HepG2 (cell line): ENCODE measurements around the gene TICAM2. TPM values are rescaled to one million over a fixed set of nuclear protein-coding genes. Genes with fewer than 3 reads are reported as not detected.

Experiments
- ATAC-seq: fragments of 200-7000 bp; cut with Tn5 transposase; 3 replicates; pipeline ENCODE4 v1.9.1; 2020; ENCODE audit warnings: mild to moderate bottlenecking, moderate library complexity
- BruUV-seq: library from RNA; stranded (reverse); fragments of 400-500 nt; replicated peaks from 2 replicates; lab custom pipeline; 2021; lab: Mats Ljungman, UMichigan
- CTCF ChIA-PET: fragments of 300-600 bp; formaldehyde crosslinking; extraction: SDS; loops from one replicate; lab custom pipeline; 2021; ENCODE audit warnings: low total read pairs, inconsistent platforms, low intra/inter-chr PET ratio; lab: Yijun Ruan, JAX
- POLR2A ChIA-PET: fragments of 350-600 bp; sonication (Branson Sonifier 250); formaldehyde crosslinking; loops from one replicate; lab custom pipeline; 2020; ENCODE audit warnings: antibody characterized with exemption, inconsistent platforms; lab: Yijun Ruan, JAX
- DNase-seq: peaks from one replicate; pipeline ENCODE4 v3.0.0-alpha.2; 2015; ENCODE audit warnings: low spot score
- FAIRE-seq: peaks from 3 replicates; lab custom pipeline; 2011; peaks lifted over from hg19 to GRCh38; lab: Jason Lieb, UNC
- H2AFZ ChIP-seq: one replicate; pipeline ENCODE4 v1.6.1; 2011; ENCODE audit warnings: low read length, inconsistent platforms
- H3K27ac ChIP-seq: fragments of 300-600 bp; 3 replicates; pipeline ENCODE4 v1.8.0; 2011; ENCODE audit warnings: mixed run types, mild to moderate bottlenecking, mixed read lengths, low read length, inconsistent platforms; ENCODE audit not compliant: insufficient read depth; ENCODE audit errors: extremely low read length
- H3K27me3 ChIP-seq, 2 experiments: fragments of 200-600 bp in 1 of 2; 2 replicates in 1 of 2; 3 replicates in 1 of 2; pipeline versions ENCODE4 v1.6.0 to v1.8.0; 2011; ENCODE audit warnings: low read length in 2 of 2, mild to moderate bottlenecking in 2 of 2, moderate library complexity in 2 of 2, inconsistent platforms in 1 of 2; ENCODE audit not compliant: insufficient read depth in 2 of 2, control insufficient read depth in 1 of 2
- H3K36me3 ChIP-seq, 2 experiments: fragments of 200-600 bp in 1 of 2; replicated peaks in 1 of 2; 2 replicates in 1 of 2; 3 replicates in 1 of 2; pipeline versions ENCODE4 v1.5.1 to v1.8.0; 2011; ENCODE audit warnings: low read length in 2 of 2, inconsistent platforms in 1 of 2; ENCODE audit not compliant: insufficient read depth in 2 of 2, control insufficient read depth in 1 of 2
- H3K4me1 ChIP-seq: 2 replicates; pipeline ENCODE4 v1.5.1; 2012; ENCODE audit warnings: low read length, inconsistent platforms; ENCODE audit not compliant: insufficient read depth
- H3K4me2 ChIP-seq: 2 replicates; pipeline ENCODE4 v1.6.0; 2011; ENCODE audit warnings: low read depth, low read length, inconsistent platforms
- H3K4me3 ChIP-seq, 3 experiments: fragments of 200-600 bp in 1 of 3; sonication (generic), shearing (Covaris generic) in 1 of 3; replicated peaks in 1 of 3; 2 replicates each; pipeline ENCODE4 v1.5.1; 2011 to 2016; ENCODE audit warnings: low read length in 3 of 3, inconsistent platforms in 2 of 3, low read depth in 2 of 3, mild to moderate bottlenecking in 2 of 3, control low read depth in 1 of 3, mixed read lengths in 1 of 3; ENCODE audit not compliant: insufficient read depth in 1 of 3
- H3K79me2 ChIP-seq: one replicate; pipeline ENCODE4 v1.6.1; 2011; ENCODE audit warnings: low read length, inconsistent platforms; ENCODE audit not compliant: insufficient read depth
- H3K9ac ChIP-seq: 2 replicates; pipeline ENCODE4 v1.6.0; 2011; ENCODE audit warnings: mild to moderate bottlenecking, low read depth, low read length, inconsistent platforms; ENCODE audit not compliant: insufficient read depth
- H3K9me3 ChIP-seq: 2 replicates; pipeline ENCODE4 v1.5.1; 2012; ENCODE audit warnings: mild to moderate bottlenecking, low read length
- H4K20me1 ChIP-seq: 2 replicates; pipeline ENCODE4 v1.6.0; 2011; ENCODE audit warnings: inconsistent platforms, mild to moderate bottlenecking, low read length, moderate library complexity; ENCODE audit not compliant: insufficient read depth
- ARID2 ChIP-seq: sonication (generic); formaldehyde crosslinking; IDR thresholded peaks from 2 replicates; pipeline ENCODE4 v1.8.1; 2022; ENCODE audit warnings: mild to moderate bottlenecking, missing genetic modification reagents, borderline replicate concordance
- EHMT2 ChIP-seq: fragments of 200-600 bp; sonication (generic); IDR thresholded peaks from 2 replicates; pipeline ENCODE4 v1.7.0; 2017; ENCODE audit warnings: antibody characterized with exemption, low read depth, low read length, borderline replicate concordance
- HIC2 ChIP-seq: sonication (generic); formaldehyde crosslinking; IDR thresholded peaks from 2 replicates; pipeline ENCODE4 v1.9.0; 2022; ENCODE audit warnings: low read depth, missing genetic modification reagents
- IKZF4 ChIP-seq: sonication (generic); formaldehyde crosslinking; IDR thresholded peaks from 2 replicates; pipeline ENCODE4 v1.5.1; 2020; ENCODE audit warnings: borderline replicate concordance, mild to moderate bottlenecking, low read depth, missing genetic modification reagents; ENCODE audit errors: not compliant biosample characterization
- U2AF2 ChIP-seq: fragments of 200-400 bp; formaldehyde crosslinking; IDR thresholded peaks from 2 replicates; pipeline ENCODE4 v1.6.1; 2017; ENCODE audit warnings: low read depth, mild to moderate bottlenecking, low read length
- ZMAT5 ChIP-seq: sonication (generic); formaldehyde crosslinking; IDR thresholded peaks from 2 replicates; pipeline ENCODE4 v1.5.0; 2020; ENCODE audit warnings: mild to moderate bottlenecking, low read depth, missing genetic modification reagents, borderline replicate concordance
- ZNF670 ChIP-seq: sonication (generic); formaldehyde crosslinking; IDR thresholded peaks from 2 replicates; pipeline ENCODE4 v1.8.0; 2022; ENCODE audit warnings: mild to moderate bottlenecking, missing genetic modification reagents, borderline replicate concordance
- ZNF720 ChIP-seq: sonication (generic); formaldehyde crosslinking; IDR thresholded peaks from 2 replicates; pipeline ENCODE4 v1.4.0; 2020; ENCODE audit warnings: missing genetic modification reagents
- WGBS: methylation state at CpG from one replicate; pipeline ENCODE4 v1.1.6; 2017; ENCODE audit warnings: low lambda C conversion rate; 5-methylcytosine and 5-hydroxymethylcytosine counted together
- in situ Hi-C: cut with HindIII; loops from 2 replicates; pipeline ENCODE4 v1.10.0; 2017; ENCODE audit warnings: low pct_unique_long_range_greater_than_20kb; ENCODE audit not compliant: extremely low pct_ligation_motif_present
- intact Hi-C: fragments of 100-400 bp; cut with micrococcal nuclease; formaldehyde crosslinking; loops from one replicate; pipeline ENCODE4 v1.10.0; 2022; ENCODE audit not compliant: unreplicated experiment
- polyA plus RNA-seq, 8 experiments: library from polyadenylated mRNA; depleted of rRNA in 3 of 8; stranded (reverse) in 7 of 8; unstranded in 1 of 8; fragments of >200 nt; fragmentation: Illumina TruSeq in 4 of 8; extraction: Trizol in 4 of 8; gene quantifications; 2 replicates each; pipeline versions ENCODE4 v1.2.1 to v1.2.3, GENCODE V29; 2011 to 2016; ENCODE audit warnings: low read depth in 4 of 8, missing spikeins in 1 of 8, mixed read lengths in 1 of 8; ENCODE audit not compliant: insufficient read depth in 1 of 8
- total RNA-seq, 5 experiments: library from RNA; depleted of rRNA; stranded (reverse); fragments of >200 nt; fragmentation: Illumina TruSeq; extraction: Trizol; gene quantifications; 2 replicates each; pipeline ENCODE4 v1.2.3, GENCODE V29; 2016; ENCODE audit warnings: low read depth in 1 of 5

Gene TICAM2
- total and polyA plus RNA-seq, 2 of the 13 experiments (the other 11 are each of a cell fraction or from before 2014, with no cell fraction given), result 0.04 TPM; not detected in 1

- no peaks in the 10 kb centered on the region for H3K9me3 ChIP-seq
- intact Hi-C loops (no loop called here), in situ Hi-C loops (no loop called here)
- no peak overlapping the region for H3K4me2 ChIP-seq
- no peak for FAIRE-seq
- H3K79me2 ChIP-seq, result no peaks in the 10 kb centered on the region
- DNase-seq, result no peak
- H4K20me1 ChIP-seq, result no peaks in the 10 kb centered on the region
- CTCF ChIA-PET, result no interaction called here
- WGBS, result 49% methylated on average over 4 of the region's 4 CpGs
- H2AFZ ChIP-seq, result no peak overlapping the region
- no peak for TF ChIP-seq HIC2 (CRISPR knock-in tag)
- no peak for TF ChIP-seq IKZF4 (CRISPR knock-in tag)
- no peak for TF ChIP-seq ZMAT5 (CRISPR knock-in tag)
- no peak for TF ChIP-seq EHMT2
- no peak for TF ChIP-seq ARID2 (CRISPR knock-in tag)
- TF ChIP-seq U2AF2, result no peak
- no peak for TF ChIP-seq ZNF720 (CRISPR knock-in tag)
- TF ChIP-seq ZNF670 (CRISPR knock-in tag), result no peak
- H3K36me3 ChIP-seq, result no peaks in the 10 kb centered on the region
- BruUV-seq, result no TSS peak
- H3K27ac ChIP-seq, result no peak overlapping the region
- peaks cover 22% of the 10 kb centered on the region for H3K4me1 ChIP-seq
- H3K4me3 ChIP-seq, result no peak overlapping the region
- POLR2A ChIA-PET, result no interaction called here
- no peak overlapping the region for H3K9ac ChIP-seq
- no peak for ATAC-seq
- 0 out of 5 replicates have a peak, but pooled peaks cover 0 to 2% of the 10 kb centered on the region in 2 experiments for H3K27me3 ChIP-seq
Measured at GRCh38 chr5:115637507-115637906, 35.2 kb upstream of the TICAM2 start.
